Liver (tissue), 9 donors: Measurements from ENCODE around the gene RALGDS. TPM values are rescaled to one million over a fixed set of nuclear protein-coding genes. Genes with fewer than 3 reads are reported as not detected.
A peak's percentile ranks its signal among the peaks of the same experiment; 100 is the strongest.

ENCODE experiments used
- DNase-seq: peaks from one replicate; pipeline ENCODE4 v3.0.0-alpha.2; 2017; ENCODE audit warnings: low spot score
- H3K27ac ChIP-seq, 2 donors: one replicate each; pipeline ENCODE4 v1.7.0; 2013; ENCODE audit warnings: inconsistent platforms in 2 of 2, low read length in 2 of 2, control low read depth in 1 of 2, low read depth in 1 of 2, mild to moderate bottlenecking in 1 of 2
- H3K27me3 ChIP-seq, 4 donors: one replicate each; pipeline versions ENCODE4 v1.6.1 to v1.7.0; 2013; ENCODE audit warnings: low read length in 3 of 4, inconsistent platforms in 1 of 4, mild to moderate bottlenecking in 1 of 4, moderate library complexity in 1 of 4; ENCODE audit not compliant: control insufficient read depth in 4 of 4, insufficient read depth in 4 of 4
- H3K36me3 ChIP-seq, 4 donors: one replicate each; pipeline versions ENCODE4 v1.6.1 to v1.7.0; 2013; ENCODE audit warnings: low read length in 3 of 4, mild to moderate bottlenecking in 3 of 4, low read depth in 1 of 4, moderate library complexity in 1 of 4; ENCODE audit not compliant: control insufficient read depth in 4 of 4, insufficient read depth in 3 of 4
- H3K4me1 ChIP-seq, 4 donors: one replicate each; pipeline versions ENCODE4 v1.6.1 to v1.7.0; 2013; ENCODE audit warnings: low read length in 3 of 4, mild to moderate bottlenecking in 3 of 4, moderate library complexity in 1 of 4; ENCODE audit not compliant: control insufficient read depth in 4 of 4, insufficient read depth in 4 of 4
- H3K4me3 ChIP-seq, 3 donors: one replicate each; pipeline versions ENCODE4 v1.6.1 to v1.7.0; 2013; ENCODE audit warnings: low read length in 3 of 3, control low read depth in 1 of 3, low read depth in 1 of 3, mild to moderate bottlenecking in 1 of 3
- H3K9ac ChIP-seq, 2 donors: one replicate each; pipeline ENCODE4 v1.7.0; 2013; ENCODE audit warnings: low read length in 2 of 2, mild to moderate bottlenecking in 2 of 2, moderate library complexity in 2 of 2, control low read depth in 1 of 2, low read depth in 1 of 2
- H3K9me3 ChIP-seq, 4 donors: one replicate each; pipeline versions ENCODE4 v1.6.1 to v1.7.0; 2013; ENCODE audit warnings: low read length in 3 of 4; ENCODE audit not compliant: control insufficient read depth in 4 of 4
- EGR1 ChIP-seq, 2 donors: IDR thresholded peaks; 2 replicates each; pipeline ENCODE4 v1.6.1; 2016 to 2018; ENCODE audit warnings: antibody characterized with exemption in 2 of 2, low read depth in 2 of 2
- FOXA1 ChIP-seq: IDR thresholded peaks from 2 replicates; pipeline ENCODE4 v1.6.1; 2016; ENCODE audit warnings: antibody characterized with exemption
- FOXA2 ChIP-seq: IDR thresholded peaks from 2 replicates; pipeline ENCODE4 v1.6.1; 2016; ENCODE audit warnings: antibody characterized with exemption
- HNF4A ChIP-seq, 2 donors: conservative IDR thresholded peaks; 2 replicates each; pipeline ENCODE4 v1.6.1; 2016; ENCODE audit warnings: antibody characterized with exemption in 2 of 2, mild to moderate bottlenecking in 2 of 2
- HNF4G ChIP-seq: IDR thresholded peaks from 2 replicates; pipeline ENCODE4 v1.6.1; 2016; ENCODE audit warnings: antibody characterized with exemption
- JUND ChIP-seq, 2 donors: IDR thresholded peaks; 2 replicates each; pipeline ENCODE4 v1.6.1; 2016; ENCODE audit warnings: antibody characterized with exemption in 2 of 2
- NR2F2 ChIP-seq: IDR thresholded peaks from 2 replicates; pipeline ENCODE4 v1.6.1; 2016; ENCODE audit warnings: antibody characterized with exemption
- RAD21 ChIP-seq, 2 donors: IDR thresholded peaks; 2 replicates each; pipeline ENCODE4 v1.6.1; 2016; ENCODE audit warnings: antibody characterized with exemption in 2 of 2, mild to moderate bottlenecking in 2 of 2
- RXRA ChIP-seq, 2 donors: IDR thresholded peaks; 2 replicates each; pipeline ENCODE4 v1.6.1; 2017 to 2018; ENCODE audit warnings: antibody characterized with exemption in 2 of 2, mild to moderate bottlenecking in 1 of 2
- SP1 ChIP-seq: IDR thresholded peaks from 2 replicates; pipeline ENCODE4 v1.6.1; 2018; ENCODE audit warnings: antibody characterized with exemption, mild to moderate bottlenecking
- TAF1 ChIP-seq: conservative IDR thresholded peaks from 2 replicates; pipeline ENCODE4 v1.6.1; 2016; ENCODE audit warnings: antibody characterized with exemption, mild to moderate bottlenecking
- YY1 ChIP-seq: IDR thresholded peaks from 2 replicates; pipeline ENCODE4 v1.6.1; 2016; ENCODE audit warnings: antibody characterized with exemption, mild to moderate bottlenecking
- WGBS: extraction: QIAGEN DNeasy Blood & Tissue Kit; methylation state at CpG from one replicate; pipeline ENCODE4 v1.1.7; 2013; 5-methylcytosine and 5-hydroxymethylcytosine counted together
- polyA plus RNA-seq, 2 donors: library from polyadenylated mRNA; stranded (reverse) in 1 of 2; unstranded in 1 of 2; fragments of 200-250 nt in 1 of 2; fragments of >200 nt in 1 of 2; fragmentation: Nextera tagmentation in 1 of 2; extraction: Ambion mirVana in 1 of 2; gene quantifications; one replicate each; pipeline versions ENCODE4 v1.2.1 to v1.2.3, GENCODE V29; 2013 to 2015
- total RNA-seq, 2 donors: library from RNA; depleted of rRNA; stranded (reverse); fragments of >200 nt; gene quantifications; one replicate each; pipeline ENCODE4 v1.2.3, GENCODE V29; 2014
- TF ChIP-seq, protein P1 (sequence below): IDR thresholded peaks from 2 replicates; pipeline ENCODE4 v1.6.1; 2016; ENCODE audit warnings: antibody characterized with exemption
- TF ChIP-seq, protein P2 (sequence below): IDR thresholded peaks from 2 replicates; pipeline ENCODE4 v1.6.1; 2016; ENCODE audit warnings: antibody characterized with exemption
- TF ChIP-seq, protein P3 (sequence below): fragments of 150-350 bp; IDR thresholded peaks from 2 replicates; pipeline ENCODE4 v1.5.1; 2017; ENCODE audit warnings: improper control_type of control experiment, low read depth, low read length; ENCODE audit not compliant: missing input control
- TF ChIP-seq, protein P4 (sequence below): IDR thresholded peaks from 2 replicates; pipeline ENCODE4 v1.6.1; 2016; ENCODE audit warnings: antibody characterized with exemption
- donor health status: healthy.
- donor health status: healthy.
- donor health status: healthy.
- donor health status: healthy.
- donor health status: healthy.

Gene RALGDS
- total and polyA plus RNA-seq, 4 donors = 1.3 to 19.0 (median 7.3) TPM

DNA sequence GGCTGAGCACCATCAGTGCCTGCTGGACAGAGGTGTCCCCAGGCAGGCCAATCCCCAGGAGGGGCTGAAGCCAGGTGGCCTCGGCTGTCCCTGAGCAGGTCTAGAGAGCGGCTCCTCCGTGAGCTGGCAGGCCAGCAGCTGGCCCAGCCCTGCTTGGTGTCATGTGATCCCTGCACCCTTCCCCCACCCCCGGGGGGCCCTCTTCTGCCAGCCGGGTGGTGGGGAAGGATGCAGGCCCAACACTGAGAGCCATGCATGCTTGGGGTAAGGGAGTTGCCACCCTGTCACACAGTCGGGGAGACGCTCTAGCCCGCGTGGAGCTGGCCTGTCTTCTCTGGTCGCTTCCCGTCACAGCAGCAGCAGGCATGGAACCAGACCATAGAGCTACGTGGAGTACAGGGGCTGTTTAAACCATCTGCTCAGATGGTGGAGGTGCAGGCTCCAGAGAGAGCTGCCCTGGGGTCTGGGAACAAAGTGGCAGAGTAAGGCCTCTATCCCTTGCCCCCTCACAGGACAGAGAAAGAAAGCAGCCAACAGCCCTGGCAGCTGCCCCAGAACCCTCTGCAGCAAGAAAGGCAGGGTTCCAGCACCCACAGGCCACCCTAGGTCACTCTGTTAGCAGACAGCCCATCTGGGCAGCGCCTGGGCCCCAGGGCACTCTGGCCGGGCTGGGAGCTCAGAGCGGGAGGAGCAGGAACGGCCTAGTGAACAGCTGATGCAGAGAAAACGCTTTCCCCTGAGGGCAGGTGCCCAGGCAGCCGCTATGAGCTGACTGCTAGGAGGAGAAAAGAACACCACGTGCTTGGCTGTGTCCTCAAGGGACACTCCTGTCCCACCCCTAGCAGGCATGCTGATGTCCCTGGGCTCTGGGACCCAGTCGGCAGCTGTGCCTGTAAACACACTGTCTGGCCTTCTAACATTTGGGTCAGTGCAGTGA is 6.8 kb downstream of the RALGDS start:
- 27% methylated on average over 20 of the region's 20 CpGs for WGBS
- no peak for DNase-seq
- Histone ChIP-seq H3K9ac (peak overlapping the region in 1 of 2 donors; percentile 82), H3K9me3 (no peaks in the 10 kb centered on the region), H3K4me3 (no peak overlapping the region), H3K36me3 (peaks cover 0 to 19% (median 7%) of the 10 kb centered on the region in 4 donors), H3K27ac (peak overlapping the region; percentile 77 to 88), H3K4me1 (peaks cover 21 to 74% (median 66%) of the 10 kb centered on the region in 4 donors), H3K27me3 (no peaks in the 10 kb centered on the region)
- TF ChIP-seq, protein P1, sequence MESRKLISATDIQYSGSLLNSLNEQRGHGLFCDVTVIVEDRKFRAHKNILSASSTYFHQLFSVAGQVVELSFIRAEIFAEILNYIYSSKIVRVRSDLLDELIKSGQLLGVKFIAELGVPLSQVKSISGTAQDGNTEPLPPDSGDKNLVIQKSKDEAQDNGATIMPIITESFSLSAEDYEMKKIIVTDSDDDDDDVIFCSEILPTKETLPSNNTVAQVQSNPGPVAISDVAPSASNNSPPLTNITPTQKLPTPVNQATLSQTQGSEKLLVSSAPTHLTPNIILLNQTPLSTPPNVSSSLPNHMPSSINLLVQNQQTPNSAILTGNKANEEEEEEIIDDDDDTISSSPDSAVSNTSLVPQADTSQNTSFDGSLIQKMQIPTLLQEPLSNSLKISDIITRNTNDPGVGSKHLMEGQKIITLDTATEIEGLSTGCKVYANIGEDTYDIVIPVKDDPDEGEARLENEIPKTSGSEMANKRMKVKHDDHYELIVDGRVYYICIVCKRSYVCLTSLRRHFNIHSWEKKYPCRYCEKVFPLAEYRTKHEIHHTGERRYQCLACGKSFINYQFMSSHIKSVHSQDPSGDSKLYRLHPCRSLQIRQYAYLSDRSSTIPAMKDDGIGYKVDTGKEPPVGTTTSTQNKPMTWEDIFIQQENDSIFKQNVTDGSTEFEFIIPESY = no peak
- TF ChIP-seq JUND (IDR thresholded peaks at IDR 0.05) = no peak
- TF ChIP-seq, protein P2, sequence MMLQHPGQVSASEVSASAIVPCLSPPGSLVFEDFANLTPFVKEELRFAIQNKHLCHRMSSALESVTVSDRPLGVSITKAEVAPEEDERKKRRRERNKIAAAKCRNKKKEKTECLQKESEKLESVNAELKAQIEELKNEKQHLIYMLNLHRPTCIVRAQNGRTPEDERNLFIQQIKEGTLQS = no peak
- peak; percentile 50 to 66 for TF ChIP-seq RXRA (IDR thresholded peaks at IDR 0.05)
- peak in 1 of 2 donors; percentile 16 for TF ChIP-seq HNF4A (conservative IDR thresholded peaks at IDR 0.05)
- no peak for TF ChIP-seq FOXA2
- no peak for TF ChIP-seq FOXA1
- no peak for TF ChIP-seq HNF4G
- TF ChIP-seq TAF1 = no peak
- TF ChIP-seq SP1 = peak; percentile 53
- TF ChIP-seq EGR1 (IDR thresholded peaks at IDR 0.05; ENCODE audit: low read depth in 2 of 2) = no peak
- no peak for TF ChIP-seq NR2F2
- TF ChIP-seq, protein P3, sequence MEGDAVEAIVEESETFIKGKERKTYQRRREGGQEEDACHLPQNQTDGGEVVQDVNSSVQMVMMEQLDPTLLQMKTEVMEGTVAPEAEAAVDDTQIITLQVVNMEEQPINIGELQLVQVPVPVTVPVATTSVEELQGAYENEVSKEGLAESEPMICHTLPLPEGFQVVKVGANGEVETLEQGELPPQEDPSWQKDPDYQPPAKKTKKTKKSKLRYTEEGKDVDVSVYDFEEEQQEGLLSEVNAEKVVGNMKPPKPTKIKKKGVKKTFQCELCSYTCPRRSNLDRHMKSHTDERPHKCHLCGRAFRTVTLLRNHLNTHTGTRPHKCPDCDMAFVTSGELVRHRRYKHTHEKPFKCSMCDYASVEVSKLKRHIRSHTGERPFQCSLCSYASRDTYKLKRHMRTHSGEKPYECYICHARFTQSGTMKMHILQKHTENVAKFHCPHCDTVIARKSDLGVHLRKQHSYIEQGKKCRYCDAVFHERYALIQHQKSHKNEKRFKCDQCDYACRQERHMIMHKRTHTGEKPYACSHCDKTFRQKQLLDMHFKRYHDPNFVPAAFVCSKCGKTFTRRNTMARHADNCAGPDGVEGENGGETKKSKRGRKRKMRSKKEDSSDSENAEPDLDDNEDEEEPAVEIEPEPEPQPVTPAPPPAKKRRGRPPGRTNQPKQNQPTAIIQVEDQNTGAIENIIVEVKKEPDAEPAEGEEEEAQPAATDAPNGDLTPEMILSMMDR = no peak

DNA sequence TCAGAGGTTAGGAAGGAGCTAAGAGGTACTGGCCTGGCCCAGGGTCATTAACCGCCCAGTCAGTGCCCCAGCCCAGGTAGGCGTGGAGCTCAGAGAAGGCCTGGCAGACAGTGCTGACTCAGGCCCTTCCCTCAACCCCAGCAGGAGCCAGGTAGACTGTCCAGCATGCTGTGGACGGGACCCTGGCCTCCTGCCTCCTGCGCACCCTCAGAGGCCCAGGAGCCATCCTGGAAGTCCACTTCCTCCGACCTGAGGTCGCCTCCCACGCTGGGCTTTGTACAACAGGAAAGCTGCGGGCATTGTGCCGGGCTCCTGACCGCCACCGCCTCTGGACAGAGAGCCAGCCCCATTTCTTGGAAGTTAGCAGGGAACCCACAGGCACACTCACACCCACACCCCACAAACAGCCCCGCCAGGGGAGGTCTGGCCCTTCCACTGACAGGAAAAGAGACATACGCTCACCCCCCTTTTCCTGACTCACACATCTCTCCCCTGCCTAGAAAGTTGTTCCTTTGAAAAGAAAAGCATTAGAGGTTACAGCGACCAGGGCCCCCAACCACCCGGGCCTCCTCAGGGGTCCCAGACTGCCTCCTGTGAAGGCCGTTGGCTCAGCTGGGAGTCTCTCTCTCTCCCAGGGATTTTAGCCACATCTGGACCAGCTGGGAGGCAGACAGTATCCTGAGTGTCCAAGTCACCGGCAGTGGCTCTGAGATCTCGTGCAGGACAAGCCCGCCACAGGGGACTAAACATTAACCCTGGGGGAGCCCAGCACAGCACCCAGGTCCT is 7.7 kb downstream of the RALGDS start:
- peak overlapping the region in 1 of 2 donors; percentile 82 for H3K9ac ChIP-seq
- 22% methylated on average over 19 of the region's 19 CpGs for WGBS
- peaks cover 0 to 28% (median 11%) of the 10 kb centered on the region in 4 donors for H3K36me3 ChIP-seq
- H3K27ac ChIP-seq = peak overlapping the region; percentile 77 to 88
- H3K4me3 ChIP-seq = peak overlapping the region in 1 of 3 donors; percentile 4
- H3K4me1 ChIP-seq = peaks cover 21 to 65% (median 58%) of the 10 kb centered on the region in 4 donors
- no peaks in the 10 kb centered on the region for H3K9me3 ChIP-seq
- H3K27me3 ChIP-seq = no peaks in the 10 kb centered on the region
- peak; percentile 67 for DNase-seq
- TF ChIP-seq FOXA2 = no peak
- TF ChIP-seq FOXA1 = no peak
- TF ChIP-seq RAD21 (IDR thresholded peaks at IDR 0.05) = no peak
- TF ChIP-seq, protein P2 = no peak
- peak; percentile 27 for TF ChIP-seq NR2F2
- TF ChIP-seq TAF1 = no peak
- TF ChIP-seq, protein P4, sequence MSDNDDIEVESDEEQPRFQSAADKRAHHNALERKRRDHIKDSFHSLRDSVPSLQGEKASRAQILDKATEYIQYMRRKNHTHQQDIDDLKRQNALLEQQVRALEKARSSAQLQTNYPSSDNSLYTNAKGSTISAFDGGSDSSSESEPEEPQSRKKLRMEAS = no peak
- TF ChIP-seq SP1 = peak; percentile 66
- TF ChIP-seq HNF4A (conservative IDR thresholded peaks at IDR 0.05) = peak; percentile 56 to 69
- TF ChIP-seq, protein P3 = no peak
- peak; percentile 100 for TF ChIP-seq RXRA (IDR thresholded peaks at IDR 0.05)
- no peak for TF ChIP-seq EGR1 (IDR thresholded peaks at IDR 0.05; ENCODE audit: low read depth in 2 of 2)
- TF ChIP-seq HNF4G = no peak
- TF ChIP-seq, protein P1 = no peak
- no peak for TF ChIP-seq JUND (IDR thresholded peaks at IDR 0.05)
- no peak for TF ChIP-seq YY1
